SK-N-SH (cell line): ENCODE data around the gene TLR7. TPM values are rescaled to one million over a fixed set of nuclear protein-coding genes. Genes with fewer than 3 reads are reported as not detected.

Source experiments
- CTCF ChIA-PET: fragments of 300-600, 350-600 bp; formaldehyde crosslinking; extraction: SDS; loops from one replicate; lab custom pipeline; 2021; lab: Yijun Ruan, JAX
- POLR2A ChIA-PET: fragments of 350-600 bp; sonication (Branson Sonifier 250); formaldehyde crosslinking; extraction: SDS; loops from one replicate; lab custom pipeline; 2020; ENCODE audit warnings: antibody characterized with exemption, inconsistent platforms; lab: Yijun Ruan, JAX
- DNase-seq: peaks from one replicate; pipeline ENCODE4 v3.0.0; 2012
- H2AFZ ChIP-seq: fragments of 200-600 bp; sonication (generic); 2 replicates; pipeline ENCODE4 v1.8.1; 2016; ENCODE audit warnings: antibody characterized with exemption, mild to moderate bottlenecking, low read depth
- H3F3A ChIP-seq: fragments of 200-600 bp; sonication (generic); replicated peaks from 2 replicates; pipeline ENCODE3; 2016; ENCODE audit warnings: antibody characterized with exemption, mild to moderate bottlenecking; ENCODE audit not compliant: insufficient read depth
- H3K27ac ChIP-seq, 2 experiments: fragments of 200-500 bp in 1 of 2; fragments of 200-600 bp in 1 of 2; sonication (Bioruptor generic) in 1 of 2; sonication (generic), shearing (Covaris generic) in 1 of 2; 2 replicates each; pipeline versions ENCODE4 v1.5.1 to v1.6.1; 2014 to 2016; ENCODE audit warnings: low read depth in 2 of 2, inconsistent platforms in 1 of 2, low read length in 1 of 2, mild to moderate bottlenecking in 1 of 2, mixed read lengths in 1 of 2
- H3K27me3 ChIP-seq: fragments of 200-600 bp; sonication (generic), shearing (Covaris generic); 2 replicates; pipeline ENCODE4 v1.6.1; 2016; ENCODE audit warnings: mixed run types; ENCODE audit not compliant: insufficient read depth
- H3K36me3 ChIP-seq, 2 experiments: fragments of 200-500 bp in 1 of 2; fragments of 200-600 bp in 1 of 2; sonication (Bioruptor generic) in 1 of 2; sonication (generic) in 1 of 2; replicated peaks in 1 of 2; 2 replicates each; pipeline versions ENCODE3 to v1.5.1; 2014 to 2016; ENCODE audit warnings: low read length in 1 of 2, mild to moderate bottlenecking in 1 of 2; ENCODE audit not compliant: insufficient read depth in 2 of 2, control insufficient read depth in 1 of 2
- H3K4me1 ChIP-seq, 2 experiments: fragments of 200-500 bp in 1 of 2; fragments of 200-600 bp in 1 of 2; sonication (Bioruptor generic) in 1 of 2; sonication (generic), shearing (Covaris generic) in 1 of 2; 2 replicates each; pipeline versions ENCODE4 v1.5.1 to v1.6.1; 2014 to 2016; ENCODE audit warnings: low read depth in 1 of 2, low read length in 1 of 2, mixed run types in 1 of 2; ENCODE audit not compliant: insufficient read depth in 2 of 2, control insufficient read depth in 1 of 2
- H3K4me2 ChIP-seq: fragments of 200-600 bp; sonication (generic), shearing (Covaris generic); 2 replicates; pipeline ENCODE4 v1.6.1; 2017; ENCODE audit warnings: mixed run types
- H3K4me3 ChIP-seq, 2 experiments: fragments of 200-500 bp in 1 of 2; fragments of 200-600 bp in 1 of 2; sonication (Bioruptor generic) in 1 of 2; sonication (generic), shearing (Covaris generic) in 1 of 2; 2 replicates each; pipeline versions ENCODE4 v1.5.1 to v1.8.1; 2014 to 2016; ENCODE audit warnings: low read depth in 2 of 2, inconsistent platforms in 1 of 2, low read length in 1 of 2, mild to moderate bottlenecking in 1 of 2, mixed read lengths in 1 of 2, moderate library complexity in 1 of 2
- H3K79me2 ChIP-seq: fragments of 200-600 bp; sonication (generic); 2 replicates; pipeline ENCODE4 v1.8.1; 2017; ENCODE audit warnings: mild to moderate bottlenecking; ENCODE audit not compliant: insufficient read depth
- H3K9ac ChIP-seq: fragments of 200-600 bp; sonication (generic); 2 replicates; pipeline ENCODE4 v1.6.1; 2017; ENCODE audit warnings: mixed run types
- H3K9me2 ChIP-seq: fragments of 200-600 bp; sonication (generic); 2 replicates; pipeline ENCODE4 v1.6.1; 2017; ENCODE audit warnings: mixed run types
- H3K9me3 ChIP-seq: fragments of 200-600 bp; sonication (generic); 2 replicates; pipeline ENCODE4 v1.6.1; 2017; ENCODE audit warnings: mixed run types, mild to moderate bottlenecking, moderate library complexity
- H4K20me1 ChIP-seq: fragments of 200-600 bp; sonication (generic); 2 replicates; pipeline ENCODE4 v1.6.1; 2017; ENCODE audit warnings: mild to moderate bottlenecking, mixed run types; ENCODE audit not compliant: insufficient read depth
- EP300 ChIP-seq, 2 experiments: IDR thresholded peaks; 2 replicates each; pipeline versions ENCODE4 v1.4.0 to v1.6.1; 2012; ENCODE audit warnings: borderline replicate concordance in 1 of 2, low read depth in 1 of 2, low read length in 1 of 2
- EZH2phosphoT487 ChIP-seq: fragments of 200-600 bp; sonication (generic); IDR thresholded peaks from 2 replicates; pipeline ENCODE4 v1.6.1; 2017; ENCODE audit warnings: low read depth, mixed run types, mild to moderate bottlenecking, antibody characterized with exemption, moderate library complexity, borderline replicate concordance
- FOXJ3 ChIP-seq: sonication (generic); formaldehyde crosslinking; IDR thresholded peaks from 2 replicates; pipeline ENCODE4 v1.5.1; 2020; ENCODE audit warnings: mild to moderate bottlenecking, missing genetic modification reagents
- FOXM1 ChIP-seq: IDR thresholded peaks from 2 replicates; pipeline ENCODE4 v1.4.0; 2012; ENCODE audit warnings: low read depth, mild to moderate bottlenecking
- GATA2 ChIP-seq: sonication (generic); formaldehyde crosslinking; IDR thresholded peaks from 2 replicates; pipeline ENCODE4 v1.5.0; 2020; ENCODE audit warnings: mild to moderate bottlenecking, missing genetic modification reagents
- JUND ChIP-seq: IDR thresholded peaks from 2 replicates; pipeline ENCODE4 v1.4.0; 2012
- MAX ChIP-seq: IDR thresholded peaks from 2 replicates; pipeline ENCODE4 v1.4.0; 2012; ENCODE audit warnings: low read depth
- MEF2A ChIP-seq: IDR thresholded peaks from 2 replicates; pipeline ENCODE4 v1.4.0; 2012; ENCODE audit warnings: low read depth, borderline replicate concordance
- MXI1 ChIP-seq: IDR thresholded peaks from 2 replicates; pipeline ENCODE4 v1.6.1; 2012; ENCODE audit warnings: mild to moderate bottlenecking, low read depth, low read length, improper control_type of control experiment
- NFIC ChIP-seq: IDR thresholded peaks from 2 replicates; pipeline ENCODE4 v1.4.0; 2012; ENCODE audit warnings: borderline replicate concordance
- NRF1 ChIP-seq: IDR thresholded peaks from 2 replicates; pipeline ENCODE4 v1.6.1; 2012; ENCODE audit warnings: low read depth, mild to moderate bottlenecking, low read length
- PBX3 ChIP-seq: IDR thresholded peaks from 2 replicates; pipeline ENCODE4; 2012
- RCOR1 ChIP-seq: fragments of 150-350 bp; IDR thresholded peaks from 2 replicates; pipeline ENCODE4 v1.6.1; 2017; ENCODE audit warnings: antibody characterized with exemption, low read length
- RXRA ChIP-seq: IDR thresholded peaks from 2 replicates; pipeline ENCODE4 v1.4.0; 2012; ENCODE audit warnings: low read depth, mild to moderate bottlenecking, borderline replicate concordance
- TAF1 ChIP-seq: IDR thresholded peaks from 2 replicates; pipeline ENCODE4 v1.6.1; 2012; ENCODE audit warnings: low read depth, mild to moderate bottlenecking, low read length, moderate library complexity, borderline replicate concordance
- TCF12 ChIP-seq: IDR thresholded peaks from 2 replicates; pipeline ENCODE4 v1.4.0; 2012
- YY1 ChIP-seq: IDR thresholded peaks from 2 replicates; pipeline ENCODE4 v1.4.0; 2012; ENCODE audit warnings: low read depth, mild to moderate bottlenecking
- WGBS: methylation state at CpG from one replicate; pipeline ENCODE4 v1.1.6; 2017; ENCODE audit warnings: low lambda C conversion rate; 5-methylcytosine and 5-hydroxymethylcytosine counted together
- polyA plus RNA-seq, 3 experiments: library from polyadenylated mRNA; depleted of rRNA; stranded (reverse); fragments of >200 nt; gene quantifications; 2 replicates each; pipeline ENCODE4 v1.2.3, GENCODE V29; 2012
- TF ChIP-seq, protein P1 (sequence below): IDR thresholded peaks from 2 replicates; pipeline ENCODE4 v1.4.0; 2012; ENCODE audit warnings: low read depth, borderline replicate concordance
- TF ChIP-seq, protein P2 (sequence below): fragments of 150-350 bp; IDR thresholded peaks from 2 replicates; pipeline ENCODE4 v1.6.1; 2017; ENCODE audit warnings: antibody characterized with exemption, low read length, low read depth, borderline replicate concordance

The TLR7 gene
- polyA plus RNA-seq, 1 of the 3 experiments (the other 2 are of a cell fraction), result not detected

GRCh38 chrX:12891171-12891570 lies 24.3 kb downstream of the TLR7 start (continued):
- TF ChIP-seq, protein P1, sequence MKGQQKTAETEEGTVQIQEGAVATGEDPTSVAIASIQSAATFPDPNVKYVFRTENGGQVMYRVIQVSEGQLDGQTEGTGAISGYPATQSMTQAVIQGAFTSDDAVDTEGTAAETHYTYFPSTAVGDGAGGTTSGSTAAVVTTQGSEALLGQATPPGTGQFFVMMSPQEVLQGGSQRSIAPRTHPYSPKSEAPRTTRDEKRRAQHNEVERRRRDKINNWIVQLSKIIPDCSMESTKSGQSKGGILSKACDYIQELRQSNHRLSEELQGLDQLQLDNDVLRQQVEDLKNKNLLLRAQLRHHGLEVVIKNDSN, result no peak
- no peak for TF ChIP-seq TCF12
- TF ChIP-seq FOXJ3 (CRISPR knock-in tag), result no peak

DNA sequence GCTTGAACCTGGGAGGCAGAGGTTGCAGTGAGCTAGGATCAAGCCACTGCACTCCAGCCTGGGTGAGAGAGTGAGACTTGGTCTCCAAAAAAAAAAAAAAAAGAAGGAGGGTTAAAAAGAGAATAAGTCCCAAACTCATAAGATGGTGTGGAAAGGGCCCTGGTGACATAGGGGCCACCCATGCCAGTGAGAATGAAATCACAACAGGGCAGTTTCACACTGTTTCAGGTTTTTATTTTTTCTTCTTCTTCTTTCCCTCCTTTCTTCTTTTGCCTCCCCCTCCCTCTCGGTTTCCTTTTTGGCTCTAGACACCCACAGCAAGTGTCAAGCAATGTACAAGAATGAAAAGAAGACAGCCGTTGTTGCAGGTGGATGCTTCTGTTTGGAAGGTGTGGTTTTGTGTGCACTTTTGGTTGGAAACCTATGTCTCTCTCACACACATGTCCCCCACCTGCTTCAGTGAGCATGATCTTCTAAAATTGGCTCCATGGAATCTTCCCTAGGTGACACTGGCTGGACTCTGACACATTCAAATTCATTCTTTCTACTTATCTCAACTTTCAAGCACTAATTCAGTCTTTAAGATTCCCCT lies 25.1 kb downstream of the TLR7 start:
- H3K79me2 ChIP-seq, result no peaks in the 10 kb centered on the region
- no peaks in the 10 kb centered on the region for H4K20me1 ChIP-seq
- H3K9me3 ChIP-seq, result no peaks in the 10 kb centered on the region
- H3F3A ChIP-seq, result no peaks in the 10 kb centered on the region
- no peak overlapping the region for H3K9ac ChIP-seq
- CTCF ChIA-PET, result interaction anchor here (8.1 kb wide), 1 partner anchor 77 kb away, joined by 56 read pairs; no protein-coding TSS in a partner anchor
- TF ChIP-seq GATA2 (CRISPR knock-in tag) (no peak), PBX3 (no peak), EP300 (IDR thresholded peaks at IDR 0.05; ENCODE audit: borderline replicate concordance in 1 of 2, low read depth in 1 of 2, low read length in 1 of 2) (no peak), EZH2phosphoT487 (no peak), MEF2A (no peak), MXI1 (no peak), JUND (no peak), RXRA (no peak), YY1 (no peak), NFIC (no peak), MAX (no peak), TAF1 (no peak), RCOR1 (no peak), FOXM1 (no peak), NRF1 (no peak)
- TF ChIP-seq, protein P2, sequence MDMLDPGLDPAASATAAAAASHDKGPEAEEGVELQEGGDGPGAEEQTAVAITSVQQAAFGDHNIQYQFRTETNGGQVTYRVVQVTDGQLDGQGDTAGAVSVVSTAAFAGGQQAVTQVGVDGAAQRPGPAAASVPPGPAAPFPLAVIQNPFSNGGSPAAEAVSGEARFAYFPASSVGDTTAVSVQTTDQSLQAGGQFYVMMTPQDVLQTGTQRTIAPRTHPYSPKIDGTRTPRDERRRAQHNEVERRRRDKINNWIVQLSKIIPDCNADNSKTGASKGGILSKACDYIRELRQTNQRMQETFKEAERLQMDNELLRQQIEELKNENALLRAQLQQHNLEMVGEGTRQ, result no peak
- TF ChIP-seq, protein P1, result no peak
- no peak overlapping the region for H3K4me2 ChIP-seq
- POLR2A ChIA-PET, result no interaction called here
- peaks cover 19% of the 10 kb centered on the region; the same call in 1 of the 2 replicates for H3K27me3 ChIP-seq
- DNase-seq, result no peak
- H3K36me3 ChIP-seq, result no peaks in the 10 kb centered on the region
- no peak overlapping the region for H3K4me3 ChIP-seq
- H3K27ac ChIP-seq, result no peak overlapping the region
- 19% methylated on average over 2 of the region's 2 CpGs for WGBS
- no peaks in the 10 kb centered on the region for H3K4me1 ChIP-seq
- H2AFZ ChIP-seq, result no peak overlapping the region
- H3K9me2 ChIP-seq, result no peaks in the 10 kb centered on the region; the same call in 1 of the 2 replicates
